SK-N-SH (cell line): ENCODE measurements around the gene DDR1. TPM values are rescaled to one million over a fixed set of nuclear protein-coding genes. Genes with fewer than 3 reads are reported as not detected.

ENCODE experiments used
- CTCF ChIA-PET: fragments of 300-600, 350-600 bp; formaldehyde crosslinking; extraction: SDS; loops from one replicate; lab custom pipeline; 2021; lab: Yijun Ruan, JAX
- POLR2A ChIA-PET: fragments of 350-600 bp; sonication (Branson Sonifier 250); formaldehyde crosslinking; extraction: SDS; loops from one replicate; lab custom pipeline; 2020; ENCODE audit warnings: antibody characterized with exemption, inconsistent platforms; lab: Yijun Ruan, JAX
- DNase-seq: peaks from one replicate; pipeline ENCODE4 v3.0.0; 2012
- H2AFZ ChIP-seq: fragments of 200-600 bp; sonication (generic); 2 replicates; pipeline ENCODE4 v1.8.1; 2016; ENCODE audit warnings: antibody characterized with exemption, mild to moderate bottlenecking, low read depth
- H3F3A ChIP-seq: fragments of 200-600 bp; sonication (generic); replicated peaks from 2 replicates; pipeline ENCODE3; 2016; ENCODE audit warnings: antibody characterized with exemption, mild to moderate bottlenecking; ENCODE audit not compliant: insufficient read depth
- H3K27ac ChIP-seq, 2 experiments: fragments of 200-500 bp in 1 of 2; fragments of 200-600 bp in 1 of 2; sonication (Bioruptor generic) in 1 of 2; sonication (generic), shearing (Covaris generic) in 1 of 2; 2 replicates each; pipeline versions ENCODE4 v1.5.1 to v1.6.1; 2014 to 2016; ENCODE audit warnings: low read depth in 2 of 2, inconsistent platforms in 1 of 2, low read length in 1 of 2, mild to moderate bottlenecking in 1 of 2, mixed read lengths in 1 of 2
- H3K27me3 ChIP-seq: fragments of 200-600 bp; sonication (generic), shearing (Covaris generic); 2 replicates; pipeline ENCODE4 v1.6.1; 2016; ENCODE audit warnings: mixed run types; ENCODE audit not compliant: insufficient read depth
- H3K36me3 ChIP-seq, 2 experiments: fragments of 200-500 bp in 1 of 2; fragments of 200-600 bp in 1 of 2; sonication (Bioruptor generic) in 1 of 2; sonication (generic) in 1 of 2; replicated peaks in 1 of 2; 2 replicates each; pipeline versions ENCODE3 to v1.5.1; 2014 to 2016; ENCODE audit warnings: low read length in 1 of 2, mild to moderate bottlenecking in 1 of 2; ENCODE audit not compliant: insufficient read depth in 2 of 2, control insufficient read depth in 1 of 2
- H3K4me1 ChIP-seq, 2 experiments: fragments of 200-500 bp in 1 of 2; fragments of 200-600 bp in 1 of 2; sonication (Bioruptor generic) in 1 of 2; sonication (generic), shearing (Covaris generic) in 1 of 2; 2 replicates each; pipeline versions ENCODE4 v1.5.1 to v1.6.1; 2014 to 2016; ENCODE audit warnings: low read depth in 1 of 2, low read length in 1 of 2, mixed run types in 1 of 2; ENCODE audit not compliant: insufficient read depth in 2 of 2, control insufficient read depth in 1 of 2
- H3K4me2 ChIP-seq: fragments of 200-600 bp; sonication (generic), shearing (Covaris generic); 2 replicates; pipeline ENCODE4 v1.6.1; 2017; ENCODE audit warnings: mixed run types
- H3K4me3 ChIP-seq, 2 experiments: fragments of 200-500 bp in 1 of 2; fragments of 200-600 bp in 1 of 2; sonication (Bioruptor generic) in 1 of 2; sonication (generic), shearing (Covaris generic) in 1 of 2; 2 replicates each; pipeline versions ENCODE4 v1.5.1 to v1.8.1; 2014 to 2016; ENCODE audit warnings: low read depth in 2 of 2, inconsistent platforms in 1 of 2, low read length in 1 of 2, mild to moderate bottlenecking in 1 of 2, mixed read lengths in 1 of 2, moderate library complexity in 1 of 2
- H3K79me2 ChIP-seq: fragments of 200-600 bp; sonication (generic); 2 replicates; pipeline ENCODE4 v1.8.1; 2017; ENCODE audit warnings: mild to moderate bottlenecking; ENCODE audit not compliant: insufficient read depth
- H3K9ac ChIP-seq: fragments of 200-600 bp; sonication (generic); 2 replicates; pipeline ENCODE4 v1.6.1; 2017; ENCODE audit warnings: mixed run types
- H3K9me2 ChIP-seq: fragments of 200-600 bp; sonication (generic); 2 replicates; pipeline ENCODE4 v1.6.1; 2017; ENCODE audit warnings: mixed run types
- H3K9me3 ChIP-seq: fragments of 200-600 bp; sonication (generic); 2 replicates; pipeline ENCODE4 v1.6.1; 2017; ENCODE audit warnings: mixed run types, mild to moderate bottlenecking, moderate library complexity
- H4K20me1 ChIP-seq: fragments of 200-600 bp; sonication (generic); 2 replicates; pipeline ENCODE4 v1.6.1; 2017; ENCODE audit warnings: mild to moderate bottlenecking, mixed run types; ENCODE audit not compliant: insufficient read depth
- CHD2 ChIP-seq: fragments of 150-350 bp; IDR thresholded peaks from 2 replicates; pipeline ENCODE4 v1.6.1; 2018; ENCODE audit warnings: low read length; ENCODE audit not compliant: partially characterized antibody
- ELF1 ChIP-seq: IDR thresholded peaks from 2 replicates; pipeline ENCODE4 v1.4.0; 2012
- EP300 ChIP-seq, 2 experiments: IDR thresholded peaks; 2 replicates each; pipeline versions ENCODE4 v1.4.0 to v1.6.1; 2012; ENCODE audit warnings: borderline replicate concordance in 1 of 2, low read depth in 1 of 2, low read length in 1 of 2
- EZH2phosphoT487 ChIP-seq: fragments of 200-600 bp; sonication (generic); IDR thresholded peaks from 2 replicates; pipeline ENCODE4 v1.6.1; 2017; ENCODE audit warnings: low read depth, mixed run types, mild to moderate bottlenecking, antibody characterized with exemption, moderate library complexity, borderline replicate concordance
- FOXJ3 ChIP-seq: sonication (generic); formaldehyde crosslinking; IDR thresholded peaks from 2 replicates; pipeline ENCODE4 v1.5.1; 2020; ENCODE audit warnings: mild to moderate bottlenecking, missing genetic modification reagents
- FOXM1 ChIP-seq: IDR thresholded peaks from 2 replicates; pipeline ENCODE4 v1.4.0; 2012; ENCODE audit warnings: low read depth, mild to moderate bottlenecking
- GABPA ChIP-seq: IDR thresholded peaks from 2 replicates; pipeline ENCODE4 v1.4.0; 2012; ENCODE audit warnings: low read depth, mild to moderate bottlenecking
- GATA2 ChIP-seq: sonication (generic); formaldehyde crosslinking; IDR thresholded peaks from 2 replicates; pipeline ENCODE4 v1.5.0; 2020; ENCODE audit warnings: mild to moderate bottlenecking, missing genetic modification reagents
- JUND ChIP-seq: IDR thresholded peaks from 2 replicates; pipeline ENCODE4 v1.4.0; 2012
- MEF2A ChIP-seq: IDR thresholded peaks from 2 replicates; pipeline ENCODE4 v1.4.0; 2012; ENCODE audit warnings: low read depth, borderline replicate concordance
- MXI1 ChIP-seq: IDR thresholded peaks from 2 replicates; pipeline ENCODE4 v1.6.1; 2012; ENCODE audit warnings: mild to moderate bottlenecking, low read depth, low read length, improper control_type of control experiment
- NFIC ChIP-seq: IDR thresholded peaks from 2 replicates; pipeline ENCODE4 v1.4.0; 2012; ENCODE audit warnings: borderline replicate concordance
- NRF1 ChIP-seq: IDR thresholded peaks from 2 replicates; pipeline ENCODE4 v1.6.1; 2012; ENCODE audit warnings: low read depth, mild to moderate bottlenecking, low read length
- RAD21 ChIP-seq: IDR thresholded peaks from 2 replicates; pipeline ENCODE4 v1.6.1; 2012; ENCODE audit warnings: mild to moderate bottlenecking, low read length
- SIN3A ChIP-seq: IDR thresholded peaks from 2 replicates; pipeline ENCODE4 v1.6.1; 2012; ENCODE audit warnings: low read depth, mild to moderate bottlenecking, low read length, moderate library complexity, borderline replicate concordance
- SMC3 ChIP-seq: IDR thresholded peaks from 2 replicates; pipeline ENCODE4 v1.6.1; 2012; ENCODE audit warnings: low read depth, low read length, improper control_type of control experiment
- TEAD4 ChIP-seq: IDR thresholded peaks from 2 replicates; pipeline ENCODE4 v1.4.0; 2012; ENCODE audit warnings: mild to moderate bottlenecking, borderline replicate concordance; ENCODE audit not compliant: insufficient read depth
- WGBS: methylation state at CpG from one replicate; pipeline ENCODE4 v1.1.6; 2017; ENCODE audit warnings: low lambda C conversion rate; 5-methylcytosine and 5-hydroxymethylcytosine counted together
- polyA plus RNA-seq, 3 experiments: library from polyadenylated mRNA; depleted of rRNA; stranded (reverse); fragments of >200 nt; gene quantifications; 2 replicates each; pipeline ENCODE4 v1.2.3, GENCODE V29; 2012
- TF ChIP-seq, protein P1 (sequence below): fragments of 200-600 bp; sonication (generic); IDR thresholded peaks from 2 replicates; pipeline ENCODE4 v1.6.1; 2017; ENCODE audit warnings: antibody characterized with exemption, mild to moderate bottlenecking, moderate library complexity
- TF ChIP-seq, protein P2 (sequence below): IDR thresholded peaks from 2 replicates; pipeline ENCODE4 v1.4.0; 2012; ENCODE audit warnings: low read depth, borderline replicate concordance
- TF ChIP-seq, protein P3 (sequence below): IDR thresholded peaks from 2 replicates; pipeline ENCODE4 v1.4.0; 2012; ENCODE audit warnings: low read depth
- TF ChIP-seq, protein P4 (sequence below): fragments of 150-350 bp; IDR thresholded peaks from 2 replicates; pipeline ENCODE4 v1.6.1; 2017; ENCODE audit warnings: antibody characterized with exemption, low read length, low read depth, borderline replicate concordance
- TF ChIP-seq, protein P5 (sequence below): IDR thresholded peaks from 2 replicates; pipeline ENCODE4 v1.4.0; 2012; ENCODE audit warnings: low read depth, borderline replicate concordance

DDR1 gene
- polyA plus RNA-seq, 1 of the 3 experiments (the other 2 are of a cell fraction), result 52.8 TPM

DNA sequence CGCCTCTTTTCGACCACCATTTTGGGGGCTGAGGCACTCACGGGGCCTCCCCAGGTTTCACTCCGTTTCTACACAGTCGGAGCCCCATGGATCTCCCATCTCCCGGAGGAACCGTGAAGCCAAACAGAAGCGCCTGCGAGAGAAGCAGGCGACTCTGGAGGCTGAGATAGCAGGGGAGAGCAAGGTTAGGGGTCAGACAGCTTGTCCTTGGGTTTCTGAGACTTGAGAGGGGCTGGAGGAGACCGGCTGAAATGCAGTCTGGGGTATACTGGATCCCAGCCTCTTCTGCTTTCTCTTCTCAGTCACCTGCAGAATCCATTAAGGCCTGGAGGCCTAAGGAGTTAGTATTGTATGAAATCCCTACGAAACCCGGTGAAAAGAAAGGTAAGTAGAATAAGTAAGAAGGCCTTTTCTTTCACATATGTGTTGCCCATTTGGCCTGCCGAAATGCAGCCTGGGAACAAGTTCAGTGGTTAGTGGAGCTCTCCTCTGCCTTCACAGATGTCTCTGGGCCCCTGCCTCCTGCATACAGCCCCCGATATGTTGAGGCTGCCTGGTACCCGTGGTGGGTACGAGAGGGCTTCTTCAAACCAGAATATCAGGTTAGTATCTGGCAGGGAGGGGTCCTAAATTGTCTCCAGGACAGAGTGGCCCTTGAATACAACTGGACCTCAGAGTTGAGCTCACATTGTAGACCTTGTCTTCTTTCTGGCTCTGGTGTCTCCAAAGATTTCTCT lies 30.7 kb downstream of the DDR1 start (continued):
- TF ChIP-seq EP300 (IDR thresholded peaks at IDR 0.05; ENCODE audit: borderline replicate concordance in 1 of 2, low read depth in 1 of 2, low read length in 1 of 2) (no peak), TEAD4 (no peak), JUND (no peak), SMC3 (no peak)
- TF ChIP-seq, protein P1, sequence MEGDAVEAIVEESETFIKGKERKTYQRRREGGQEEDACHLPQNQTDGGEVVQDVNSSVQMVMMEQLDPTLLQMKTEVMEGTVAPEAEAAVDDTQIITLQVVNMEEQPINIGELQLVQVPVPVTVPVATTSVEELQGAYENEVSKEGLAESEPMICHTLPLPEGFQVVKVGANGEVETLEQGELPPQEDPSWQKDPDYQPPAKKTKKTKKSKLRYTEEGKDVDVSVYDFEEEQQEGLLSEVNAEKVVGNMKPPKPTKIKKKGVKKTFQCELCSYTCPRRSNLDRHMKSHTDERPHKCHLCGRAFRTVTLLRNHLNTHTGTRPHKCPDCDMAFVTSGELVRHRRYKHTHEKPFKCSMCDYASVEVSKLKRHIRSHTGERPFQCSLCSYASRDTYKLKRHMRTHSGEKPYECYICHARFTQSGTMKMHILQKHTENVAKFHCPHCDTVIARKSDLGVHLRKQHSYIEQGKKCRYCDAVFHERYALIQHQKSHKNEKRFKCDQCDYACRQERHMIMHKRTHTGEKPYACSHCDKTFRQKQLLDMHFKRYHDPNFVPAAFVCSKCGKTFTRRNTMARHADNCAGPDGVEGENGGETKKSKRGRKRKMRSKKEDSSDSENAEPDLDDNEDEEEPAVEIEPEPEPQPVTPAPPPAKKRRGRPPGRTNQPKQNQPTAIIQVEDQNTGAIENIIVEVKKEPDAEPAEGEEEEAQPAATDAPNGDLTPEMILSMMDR, result no peak

DNA sequence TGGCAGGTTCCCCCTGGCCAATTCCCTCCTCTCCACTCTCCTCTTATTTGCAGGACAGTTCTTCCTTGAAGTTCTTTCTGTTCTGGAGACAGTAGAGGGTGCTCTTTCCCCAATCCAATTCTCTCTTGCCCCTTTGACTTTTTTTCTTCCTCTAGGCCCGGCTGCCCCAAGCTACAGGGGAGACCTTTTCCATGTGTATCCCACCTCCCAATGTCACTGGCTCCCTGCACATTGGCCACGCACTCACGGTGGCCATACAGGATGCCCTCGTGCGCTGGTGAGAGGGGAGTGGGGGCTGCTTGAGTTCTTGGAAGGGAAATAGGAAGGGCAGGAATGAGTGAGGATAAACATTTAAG lies 31.2 kb downstream of the DDR1 start:
- Histone ChIP-seq H3K27me3 (no peaks in the 10 kb centered on the region), H2AFZ (no peak overlapping the region), H3F3A (peaks cover 8% of the 10 kb centered on the region), H3K9me2 (no peaks in the 10 kb centered on the region), H3K36me3 (peaks cover 27 to 42% of the 10 kb centered on the region in 2 experiments), H3K9ac (no peak overlapping the region), H3K79me2 (no peaks in the 10 kb centered on the region), H4K20me1 (no peaks in the 10 kb centered on the region), H3K4me3 (no peak overlapping the region), H3K27ac (no peak overlapping the region; a peak in 1 of 4 replicates), H3K9me3 (no peaks in the 10 kb centered on the region), H3K4me2 (peak overlapping the region; percentile 91; the same call in 1 of the 2 replicates), H3K4me1 (peaks cover 9 to 18% of the 10 kb centered on the region in 2 experiments; a peak in 3 of 4 replicates)
- WGBS, result 50% methylated on average over 5 of the region's 5 CpGs
- ChIA-PET CTCF (interaction anchor here (0.6 to 7.2 kb wide), 23 partner anchors 10 to 208 kb away, joined by 3 to 86 read pairs (median 5); partner anchors contain the start of gene DDR1), POLR2A (interaction anchor here (1.0 kb wide), 1 partner anchor 172 kb away, joined by 4 read pairs; no protein-coding TSS in a partner anchor)
- peak; percentile 74 for DNase-seq
- TF ChIP-seq, protein P2, sequence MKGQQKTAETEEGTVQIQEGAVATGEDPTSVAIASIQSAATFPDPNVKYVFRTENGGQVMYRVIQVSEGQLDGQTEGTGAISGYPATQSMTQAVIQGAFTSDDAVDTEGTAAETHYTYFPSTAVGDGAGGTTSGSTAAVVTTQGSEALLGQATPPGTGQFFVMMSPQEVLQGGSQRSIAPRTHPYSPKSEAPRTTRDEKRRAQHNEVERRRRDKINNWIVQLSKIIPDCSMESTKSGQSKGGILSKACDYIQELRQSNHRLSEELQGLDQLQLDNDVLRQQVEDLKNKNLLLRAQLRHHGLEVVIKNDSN, result no peak
- TF ChIP-seq SMC3, result peak; percentile 83
- no peak for TF ChIP-seq FOXJ3 (CRISPR knock-in tag)
- TF ChIP-seq, protein P3, sequence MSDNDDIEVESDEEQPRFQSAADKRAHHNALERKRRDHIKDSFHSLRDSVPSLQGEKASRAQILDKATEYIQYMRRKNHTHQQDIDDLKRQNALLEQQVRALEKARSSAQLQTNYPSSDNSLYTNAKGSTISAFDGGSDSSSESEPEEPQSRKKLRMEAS, result no peak
- no peak for TF ChIP-seq GATA2 (CRISPR knock-in tag)
- TF ChIP-seq GABPA, result no peak
- TF ChIP-seq RAD21, result peak; percentile 75
- no peak for TF ChIP-seq MEF2A
- no peak for TF ChIP-seq NFIC
- TF ChIP-seq FOXM1, result no peak
- TF ChIP-seq EP300 (IDR thresholded peaks at IDR 0.05; ENCODE audit: borderline replicate concordance in 1 of 2, low read depth in 1 of 2, low read length in 1 of 2), result no peak
- no peak for TF ChIP-seq CHD2
- TF ChIP-seq EZH2phosphoT487, result no peak
- TF ChIP-seq, protein P1, result peak; percentile 70
- no peak for TF ChIP-seq NRF1
- TF ChIP-seq, protein P4, sequence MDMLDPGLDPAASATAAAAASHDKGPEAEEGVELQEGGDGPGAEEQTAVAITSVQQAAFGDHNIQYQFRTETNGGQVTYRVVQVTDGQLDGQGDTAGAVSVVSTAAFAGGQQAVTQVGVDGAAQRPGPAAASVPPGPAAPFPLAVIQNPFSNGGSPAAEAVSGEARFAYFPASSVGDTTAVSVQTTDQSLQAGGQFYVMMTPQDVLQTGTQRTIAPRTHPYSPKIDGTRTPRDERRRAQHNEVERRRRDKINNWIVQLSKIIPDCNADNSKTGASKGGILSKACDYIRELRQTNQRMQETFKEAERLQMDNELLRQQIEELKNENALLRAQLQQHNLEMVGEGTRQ, result no peak
- no peak for TF ChIP-seq MXI1
- TF ChIP-seq ELF1, result no peak
- TF ChIP-seq, protein P5, sequence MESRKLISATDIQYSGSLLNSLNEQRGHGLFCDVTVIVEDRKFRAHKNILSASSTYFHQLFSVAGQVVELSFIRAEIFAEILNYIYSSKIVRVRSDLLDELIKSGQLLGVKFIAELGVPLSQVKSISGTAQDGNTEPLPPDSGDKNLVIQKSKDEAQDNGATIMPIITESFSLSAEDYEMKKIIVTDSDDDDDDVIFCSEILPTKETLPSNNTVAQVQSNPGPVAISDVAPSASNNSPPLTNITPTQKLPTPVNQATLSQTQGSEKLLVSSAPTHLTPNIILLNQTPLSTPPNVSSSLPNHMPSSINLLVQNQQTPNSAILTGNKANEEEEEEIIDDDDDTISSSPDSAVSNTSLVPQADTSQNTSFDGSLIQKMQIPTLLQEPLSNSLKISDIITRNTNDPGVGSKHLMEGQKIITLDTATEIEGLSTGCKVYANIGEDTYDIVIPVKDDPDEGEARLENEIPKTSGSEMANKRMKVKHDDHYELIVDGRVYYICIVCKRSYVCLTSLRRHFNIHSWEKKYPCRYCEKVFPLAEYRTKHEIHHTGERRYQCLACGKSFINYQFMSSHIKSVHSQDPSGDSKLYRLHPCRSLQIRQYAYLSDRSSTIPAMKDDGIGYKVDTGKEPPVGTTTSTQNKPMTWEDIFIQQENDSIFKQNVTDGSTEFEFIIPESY, result no peak
- no peak for TF ChIP-seq TEAD4
- no peak for TF ChIP-seq SIN3A
